HG03139 (cell line): ENCODE results near the gene SEC23IP.
"Not testable (repeated sequence)": the region's sequence is repeated elsewhere in the genome, so short reads cannot be mapped to it uniquely, and the experiment has no call there.

Source experiments
- ATAC-seq: cut with Tn5 transposase; IDR thresholded peaks from one replicate; pipeline ENCODE4 v1.9.1; 2021; ENCODE audit not compliant: unreplicated experiment

The SEC23IP gene

GRCh38 chr10:119883901-119884611 lies 8.5 kb upstream of the SEC23IP start:
- ATAC-seq = not testable (repeated sequence)

DNA sequence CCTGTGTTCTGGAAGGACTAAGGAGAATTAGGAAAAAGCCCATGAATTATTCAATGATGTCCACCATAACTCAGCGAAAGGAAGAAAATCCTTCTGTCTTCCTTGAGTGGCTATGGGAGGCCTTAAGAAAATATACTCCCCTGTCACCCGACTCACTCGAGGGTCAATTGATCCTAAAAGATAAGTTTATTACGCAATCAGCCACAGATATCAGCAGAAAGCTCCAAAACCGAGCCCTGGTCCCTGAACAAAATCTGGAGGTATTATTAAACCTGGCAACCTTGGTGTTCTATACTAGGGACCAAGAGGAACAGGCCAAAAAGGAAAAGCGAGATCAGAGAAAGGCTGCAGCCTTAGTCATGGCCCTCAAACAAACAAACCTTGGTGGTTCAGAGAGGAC lies 6.5 kb upstream of the SEC23IP start:
- ATAC-seq = not testable (repeated sequence)

GRCh38 chr10:119888715-119889114 lies 3.8 kb upstream of the SEC23IP start:
- not testable (repeated sequence) for ATAC-seq

- ATAC-seq = not testable (repeated sequence)
These were observed 3.3 kb upstream of the SEC23IP start for GRCh38 chr10:119889201-119889600.

GRCh38 chr10:119890307-119890706 lies 2.2 kb upstream of the SEC23IP start:
- ATAC-seq = not testable (repeated sequence)

DNA sequence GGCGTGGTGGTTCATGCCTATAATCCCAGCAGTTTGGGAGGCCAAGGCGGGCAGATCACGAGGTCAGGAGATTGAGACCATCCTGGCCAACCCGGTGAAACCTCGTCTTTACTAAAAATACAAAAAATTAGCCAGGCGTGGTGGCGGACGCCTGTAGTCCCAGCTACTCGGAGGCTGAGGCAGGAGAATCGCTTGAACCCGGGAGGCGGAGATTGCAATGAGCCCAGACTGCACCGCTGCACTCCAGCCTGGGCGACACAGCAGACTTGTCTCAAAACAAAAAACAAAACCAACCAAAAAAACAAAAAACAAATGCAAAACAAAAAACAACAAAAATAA lies 712 bp upstream of the SEC23IP start:
- not testable (repeated sequence) for ATAC-seq

- ATAC-seq = no peak
These were observed 544 bp downstream of the SEC23IP start for GRCh38 chr10:119893074-119893473.

GRCh38 chr10:119893845-119894427 lies 1.4 kb downstream of the SEC23IP start:
- ATAC-seq = no peak

GRCh38 chr10:119896061-119896655 lies 3.6 kb downstream of the SEC23IP start:
- ATAC-seq = no peak

- ATAC-seq = no peak
These were observed 4.6 kb downstream of the SEC23IP start for GRCh38 chr10:119896937-119897770.

DNA sequence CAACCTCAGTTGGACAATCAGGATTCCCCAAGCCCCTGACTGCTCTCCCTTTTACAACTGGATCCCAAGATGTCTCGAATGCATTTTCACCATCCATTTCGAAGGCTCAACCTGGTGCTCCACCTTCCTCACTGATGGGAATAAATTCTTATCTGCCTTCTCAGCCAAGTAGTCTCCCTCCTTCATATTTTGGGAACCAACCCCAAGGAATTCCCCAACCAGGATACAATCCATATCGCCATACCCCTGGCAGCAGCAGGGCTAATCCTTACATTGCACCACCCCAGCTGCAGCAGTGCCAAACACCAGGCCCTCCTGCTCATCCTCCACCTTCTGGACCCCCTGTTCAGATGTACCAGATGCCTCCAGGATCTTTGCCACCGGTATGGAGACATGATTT lies 6.0 kb downstream of the SEC23IP start:
- ATAC-seq = no peak

DNA sequence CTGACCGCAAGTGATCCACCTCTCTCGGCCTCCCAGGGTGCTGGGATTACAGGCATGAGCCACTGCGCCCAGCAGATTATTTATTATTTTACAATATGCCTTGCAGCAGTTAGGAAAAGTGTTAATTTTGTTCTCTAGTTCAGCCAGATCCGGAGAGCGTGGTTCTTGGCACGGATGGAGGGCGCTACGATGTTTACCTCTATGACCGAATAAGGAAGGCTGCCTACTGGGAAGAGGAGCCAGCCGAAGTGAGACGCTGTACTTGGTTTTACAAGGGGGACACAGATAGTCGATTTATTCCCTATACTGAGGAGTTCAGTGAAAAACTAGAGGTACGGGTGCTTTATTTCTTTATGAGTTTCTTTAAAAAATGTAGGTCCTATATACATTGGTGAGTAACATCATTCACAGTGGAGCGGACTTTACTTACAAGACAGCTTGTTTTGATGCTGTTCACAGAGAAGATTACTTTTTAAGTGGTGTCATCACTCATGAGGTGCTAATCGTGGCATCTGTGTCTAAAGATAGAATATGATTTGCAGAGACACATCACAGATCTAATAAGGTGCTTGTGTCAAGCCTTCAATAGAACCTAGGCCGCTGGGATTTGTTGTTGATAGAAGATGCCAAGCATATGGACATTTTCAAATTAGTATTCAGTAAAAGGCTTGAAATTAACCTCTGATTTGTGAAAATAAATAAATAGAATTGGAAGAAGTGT lies 11.6 kb downstream of the SEC23IP start:
- ATAC-seq = no peak

DNA sequence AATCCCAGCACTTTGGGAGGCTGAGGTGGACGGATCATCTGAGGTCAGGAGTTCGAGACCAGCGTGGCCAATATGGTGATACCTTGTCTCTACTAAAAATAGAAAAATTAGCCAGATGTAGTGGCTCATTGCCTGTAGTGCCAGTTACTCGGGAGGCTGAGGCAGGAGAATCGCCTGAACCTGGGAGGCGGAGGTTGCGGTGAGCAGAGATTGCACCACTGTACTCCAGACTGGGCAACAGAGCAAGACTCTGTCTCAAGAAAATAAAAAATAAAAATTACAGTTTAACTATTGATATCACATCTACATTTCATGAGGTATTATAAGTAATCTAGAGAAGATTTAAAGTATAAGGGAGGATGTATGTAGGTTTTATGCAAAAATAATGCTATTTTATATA lies 15.2 kb downstream of the SEC23IP start:
- not testable (repeated sequence) for ATAC-seq

GRCh38 chr10:119908166-119908565 lies 15.6 kb downstream of the SEC23IP start:
- ATAC-seq = no peak

DNA sequence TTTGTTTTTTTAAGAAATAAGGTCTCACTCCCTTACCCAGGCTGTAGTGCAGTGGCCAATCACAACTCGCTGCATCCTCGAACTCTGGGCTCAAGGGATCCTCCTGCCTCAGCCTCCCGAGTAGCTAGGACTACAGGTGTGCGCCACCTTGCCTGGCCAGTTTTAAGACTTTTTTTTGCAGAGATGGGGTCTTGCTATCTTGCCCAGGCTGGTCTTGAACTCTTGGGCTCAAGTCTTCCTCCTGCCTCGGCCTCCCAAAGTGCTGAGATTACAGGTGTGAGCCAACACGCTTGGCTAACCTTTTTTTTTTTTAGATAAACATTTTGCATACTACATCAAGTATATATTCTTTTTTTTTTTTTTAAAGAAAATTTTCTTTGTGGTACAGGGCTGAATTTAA lies 18.2 kb downstream of the SEC23IP start:
- ATAC-seq = no peak

- ATAC-seq = no peak
These were observed 25.2 kb downstream of the SEC23IP start for GRCh38 chr10:119917777-119918176.

- ATAC-seq = no peak
These were observed 26.7 kb downstream of the SEC23IP start for GRCh38 chr10:119919271-119919670.

GRCh38 chr10:119919826-119920225 lies 27.3 kb downstream of the SEC23IP start:
- no peak for ATAC-seq

GRCh38 chr10:119928411-119928810 lies 35.9 kb downstream of the SEC23IP start:
- no peak for ATAC-seq

DNA sequence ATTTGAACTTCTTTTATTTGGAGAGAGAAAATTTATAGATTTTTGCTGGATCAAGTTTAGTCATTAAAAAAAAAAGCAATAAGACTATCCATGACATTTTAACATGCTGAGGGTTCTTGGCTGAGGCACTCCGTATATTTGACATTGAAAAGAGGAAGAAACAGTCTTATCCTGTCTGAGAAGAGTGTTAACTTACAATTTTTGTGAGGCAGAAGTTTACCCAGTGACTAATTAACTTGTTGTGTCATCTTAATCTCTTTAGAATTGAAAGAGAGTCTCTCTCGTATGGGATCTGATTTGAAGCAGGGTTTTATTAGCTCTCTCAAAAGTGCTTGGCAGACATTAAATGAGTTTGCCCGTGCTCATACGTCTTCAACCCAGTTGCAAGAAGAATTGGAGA lies 39.3 kb downstream of the SEC23IP start:
- ATAC-seq = no peak

GRCh38 chr10:119932631-119933030 lies 40.1 kb downstream of the SEC23IP start:
- ATAC-seq = no peak
